GOT3 (cell line): Measurements from ENCODE around the gene PROK2.

ENCODE experiments used
- DNase-seq: peaks from one replicate; lab custom pipeline; 2025; ENCODE audit warnings: mixed read lengths; lab: John Stamatoyannopoulos, UW

Gene PROK2

GRCh38 chr3:71734881-71735280, 50.1 kb downstream of the PROK2 start:
- no peak for DNase-seq

- no peak for DNase-seq
Measured at GRCh38 chr3:71733319-71733718, 51.6 kb downstream of the PROK2 start.

- DNase-seq: no peak
Measured at GRCh38 chr3:71732637-71733036, 52.3 kb downstream of the PROK2 start.

- no peak for DNase-seq
Measured at GRCh38 chr3:71728632-71729342, 56.2 kb downstream of the PROK2 start.

GRCh38 chr3:71726146-71726545, 58.8 kb downstream of the PROK2 start:
- no peak for DNase-seq

- no peak for DNase-seq
Measured at GRCh38 chr3:71725271-71725991, 59.5 kb downstream of the PROK2 start, which contains the start of gene EIF4E3. EIF4E3 (minus strand) TSS chr3:71725402; CDS start chr3:71725367, 35 bp downstream.

- no peak for DNase-seq
Measured at GRCh38 chr3:71724584-71725270, 60.2 kb downstream of the PROK2 start.

GRCh38 chr3:71724171-71724453, 60.8 kb downstream of the PROK2 start:
- no peak for DNase-seq

- DNase-seq: no peak
Measured at GRCh38 chr3:71723452-71724170, 61.3 kb downstream of the PROK2 start.

GRCh38 chr3:71722693-71723092, 62.3 kb downstream of the PROK2 start:
- no peak for DNase-seq
